HL-60 (cell line): ENCODE results near the gene TRAPPC6A.

ENCODE experiments used
- DNase-seq, 2 experiments: peaks; one replicate each; pipeline ENCODE4 v3.0.0-alpha.2; 2010 to 2020; ENCODE audit warnings: low read depth in 1 of 2, low spot score in 1 of 2
- H3K27ac ChIP-seq: fragments of 250-450 bp; sonication (Bioruptor Pico); replicated peaks from 2 replicates; pipeline ENCODE4 v1.5.1; 2020; ENCODE audit warnings: mild to moderate bottlenecking, moderate library complexity
- H3K27me3 ChIP-seq: fragments of 250-450 bp; sonication (Bioruptor Pico); 2 replicates; pipeline ENCODE4 v1.5.1; 2021; ENCODE audit warnings: mild to moderate bottlenecking, moderate library complexity; ENCODE audit not compliant: insufficient read depth, poor library complexity, severe bottlenecking
- H3K4me3 ChIP-seq: replicated peaks from 2 replicates; pipeline ENCODE4 v1.5.1; 2011; ENCODE audit warnings: mild to moderate bottlenecking, control low read depth, low read length; ENCODE audit not compliant: insufficient read depth
- GABPA ChIP-seq: IDR thresholded peaks from 2 replicates; pipeline ENCODE4 v1.6.1; 2012; ENCODE audit warnings: low read depth
- POLR2AphosphoS5 ChIP-seq: IDR thresholded peaks from 2 replicates; pipeline ENCODE4 v1.6.1; 2012; ENCODE audit warnings: low read depth
- SPI1 ChIP-seq: IDR thresholded peaks from 2 replicates; pipeline ENCODE4 v1.6.1; 2012; ENCODE audit warnings: low read depth, mild to moderate bottlenecking, borderline replicate concordance
- TF ChIP-seq, protein P1 (sequence below): IDR thresholded peaks from 2 replicates; pipeline ENCODE4 v1.6.1; 2012; ENCODE audit warnings: low read depth; ENCODE audit not compliant: insufficient replicate concordance
- TF ChIP-seq, protein P2 (sequence below): IDR thresholded peaks from one replicate; pipeline ENCODE4 v1.5.1; 2011; ENCODE audit warnings: low read length, control low read depth, inconsistent platforms; ENCODE audit not compliant: insufficient read depth

TRAPPC6A gene

DNA sequence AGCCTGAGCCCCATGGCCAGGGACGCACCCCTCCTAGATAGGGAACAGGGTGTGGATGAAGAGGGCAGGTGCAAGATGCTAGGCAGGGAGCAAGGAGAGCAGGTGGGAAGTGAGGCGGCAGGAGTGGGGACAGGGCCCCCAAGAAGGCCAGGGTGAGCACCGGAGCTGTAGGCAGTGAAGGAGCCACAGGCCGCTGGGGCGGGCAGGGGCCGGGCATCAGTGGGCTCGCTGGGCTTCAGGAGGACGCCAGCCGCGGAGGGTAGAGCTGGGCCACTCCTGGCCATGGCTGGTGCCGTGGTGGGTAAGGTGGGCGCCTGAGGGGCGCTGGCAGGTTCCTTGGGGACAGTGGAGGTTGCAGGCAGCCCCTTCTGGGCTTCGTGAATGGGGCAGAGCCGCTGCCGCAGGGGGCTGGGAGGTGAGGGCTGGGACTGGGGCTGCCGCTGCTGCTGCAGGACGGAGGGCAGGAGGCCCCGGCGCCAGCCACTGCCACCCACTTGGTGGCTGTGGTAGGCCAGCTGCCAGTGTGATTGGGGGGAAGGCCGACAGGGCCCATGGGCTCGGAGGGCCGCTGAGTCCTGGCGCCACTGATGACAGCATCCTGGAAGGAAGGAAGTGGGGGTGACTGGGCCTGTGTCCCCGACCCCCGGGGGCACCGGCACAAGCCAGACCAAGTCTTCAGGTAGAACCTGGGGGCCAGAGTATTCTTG, 19.4 kb downstream of the TRAPPC6A start:
- TF ChIP-seq SPI1 (no peak), POLR2AphosphoS5 (no peak), GABPA (no peak)
- TF ChIP-seq, protein P1, sequence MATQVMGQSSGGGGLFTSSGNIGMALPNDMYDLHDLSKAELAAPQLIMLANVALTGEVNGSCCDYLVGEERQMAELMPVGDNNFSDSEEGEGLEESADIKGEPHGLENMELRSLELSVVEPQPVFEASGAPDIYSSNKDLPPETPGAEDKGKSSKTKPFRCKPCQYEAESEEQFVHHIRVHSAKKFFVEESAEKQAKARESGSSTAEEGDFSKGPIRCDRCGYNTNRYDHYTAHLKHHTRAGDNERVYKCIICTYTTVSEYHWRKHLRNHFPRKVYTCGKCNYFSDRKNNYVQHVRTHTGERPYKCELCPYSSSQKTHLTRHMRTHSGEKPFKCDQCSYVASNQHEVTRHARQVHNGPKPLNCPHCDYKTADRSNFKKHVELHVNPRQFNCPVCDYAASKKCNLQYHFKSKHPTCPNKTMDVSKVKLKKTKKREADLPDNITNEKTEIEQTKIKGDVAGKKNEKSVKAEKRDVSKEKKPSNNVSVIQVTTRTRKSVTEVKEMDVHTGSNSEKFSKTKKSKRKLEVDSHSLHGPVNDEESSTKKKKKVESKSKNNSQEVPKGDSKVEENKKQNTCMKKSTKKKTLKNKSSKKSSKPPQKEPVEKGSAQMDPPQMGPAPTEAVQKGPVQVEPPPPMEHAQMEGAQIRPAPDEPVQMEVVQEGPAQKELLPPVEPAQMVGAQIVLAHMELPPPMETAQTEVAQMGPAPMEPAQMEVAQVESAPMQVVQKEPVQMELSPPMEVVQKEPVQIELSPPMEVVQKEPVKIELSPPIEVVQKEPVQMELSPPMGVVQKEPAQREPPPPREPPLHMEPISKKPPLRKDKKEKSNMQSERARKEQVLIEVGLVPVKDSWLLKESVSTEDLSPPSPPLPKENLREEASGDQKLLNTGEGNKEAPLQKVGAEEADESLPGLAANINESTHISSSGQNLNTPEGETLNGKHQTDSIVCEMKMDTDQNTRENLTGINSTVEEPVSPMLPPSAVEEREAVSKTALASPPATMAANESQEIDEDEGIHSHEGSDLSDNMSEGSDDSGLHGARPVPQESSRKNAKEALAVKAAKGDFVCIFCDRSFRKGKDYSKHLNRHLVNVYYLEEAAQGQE: no peak
- TF ChIP-seq, protein P2, sequence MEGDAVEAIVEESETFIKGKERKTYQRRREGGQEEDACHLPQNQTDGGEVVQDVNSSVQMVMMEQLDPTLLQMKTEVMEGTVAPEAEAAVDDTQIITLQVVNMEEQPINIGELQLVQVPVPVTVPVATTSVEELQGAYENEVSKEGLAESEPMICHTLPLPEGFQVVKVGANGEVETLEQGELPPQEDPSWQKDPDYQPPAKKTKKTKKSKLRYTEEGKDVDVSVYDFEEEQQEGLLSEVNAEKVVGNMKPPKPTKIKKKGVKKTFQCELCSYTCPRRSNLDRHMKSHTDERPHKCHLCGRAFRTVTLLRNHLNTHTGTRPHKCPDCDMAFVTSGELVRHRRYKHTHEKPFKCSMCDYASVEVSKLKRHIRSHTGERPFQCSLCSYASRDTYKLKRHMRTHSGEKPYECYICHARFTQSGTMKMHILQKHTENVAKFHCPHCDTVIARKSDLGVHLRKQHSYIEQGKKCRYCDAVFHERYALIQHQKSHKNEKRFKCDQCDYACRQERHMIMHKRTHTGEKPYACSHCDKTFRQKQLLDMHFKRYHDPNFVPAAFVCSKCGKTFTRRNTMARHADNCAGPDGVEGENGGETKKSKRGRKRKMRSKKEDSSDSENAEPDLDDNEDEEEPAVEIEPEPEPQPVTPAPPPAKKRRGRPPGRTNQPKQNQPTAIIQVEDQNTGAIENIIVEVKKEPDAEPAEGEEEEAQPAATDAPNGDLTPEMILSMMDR: no peak
- no peak for DNase-seq
- Histone ChIP-seq H3K4me3 (no peak overlapping the region), H3K27ac (no peak overlapping the region), H3K27me3 (peaks cover 31% of the 10 kb centered on the region)

DNA sequence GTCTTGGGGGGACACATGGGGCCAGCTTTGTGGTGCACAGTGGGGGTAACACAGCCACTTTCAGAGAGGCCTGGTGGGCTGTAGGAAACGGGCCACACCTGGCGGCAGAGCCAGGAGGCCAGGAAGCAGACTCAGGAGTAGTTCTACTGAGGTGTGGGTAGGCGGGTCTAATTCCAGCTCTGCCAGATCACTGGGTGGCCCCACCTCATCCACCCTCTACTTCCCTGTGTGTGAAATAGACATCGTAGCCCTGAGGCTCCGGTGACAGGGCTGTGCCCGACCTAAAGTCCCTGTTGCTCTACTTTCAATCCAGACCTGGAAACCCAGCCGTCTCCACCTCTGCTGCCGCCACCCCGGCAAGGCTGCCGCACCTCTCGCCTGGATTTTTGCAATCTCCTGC, 21.3 kb downstream of the TRAPPC6A start:
- Histone ChIP-seq H3K27ac (no peak overlapping the region), H3K27me3 (peaks cover 44% of the 10 kb centered on the region), H3K4me3 (no peak overlapping the region)
- no peak for TF ChIP-seq POLR2AphosphoS5
- TF ChIP-seq, protein P1: no peak
- DNase-seq: no peak

DNA sequence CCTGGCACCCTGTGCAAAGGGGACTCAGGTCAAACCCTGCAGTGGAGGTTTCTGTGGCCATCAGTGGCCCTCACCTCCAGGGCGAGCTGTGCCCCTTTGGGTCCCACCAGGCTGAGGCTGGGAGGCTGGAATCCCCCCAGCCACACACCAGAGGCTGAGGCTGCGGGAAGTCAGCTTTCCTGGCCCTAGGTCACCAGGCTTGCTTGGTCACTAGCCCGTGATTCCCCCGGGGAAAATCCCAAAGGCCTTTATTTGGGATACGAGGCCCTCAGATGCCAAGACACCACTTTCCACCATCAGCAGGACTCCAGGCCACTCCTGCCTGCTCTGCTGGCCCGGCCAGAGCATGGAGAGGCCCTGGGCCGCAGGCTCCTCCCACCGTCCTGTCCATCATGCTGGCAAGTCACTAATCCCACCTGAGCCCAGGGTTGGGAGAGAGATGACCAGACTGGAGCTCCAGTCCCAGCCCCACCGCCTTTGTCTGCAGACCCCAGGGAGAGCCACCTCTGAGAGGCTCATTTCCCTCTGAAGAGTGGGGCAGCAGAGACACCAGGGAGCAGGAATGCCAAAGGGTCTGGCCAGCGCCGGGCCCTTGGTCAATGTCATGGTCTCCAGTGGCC, 21.9 kb downstream of the TRAPPC6A start:
- no peak for DNase-seq
- TF ChIP-seq, protein P2: no peak
- Histone ChIP-seq H3K4me3 (no peak overlapping the region), H3K27me3 (peaks cover 41% of the 10 kb centered on the region), H3K27ac (no peak overlapping the region)

DNA sequence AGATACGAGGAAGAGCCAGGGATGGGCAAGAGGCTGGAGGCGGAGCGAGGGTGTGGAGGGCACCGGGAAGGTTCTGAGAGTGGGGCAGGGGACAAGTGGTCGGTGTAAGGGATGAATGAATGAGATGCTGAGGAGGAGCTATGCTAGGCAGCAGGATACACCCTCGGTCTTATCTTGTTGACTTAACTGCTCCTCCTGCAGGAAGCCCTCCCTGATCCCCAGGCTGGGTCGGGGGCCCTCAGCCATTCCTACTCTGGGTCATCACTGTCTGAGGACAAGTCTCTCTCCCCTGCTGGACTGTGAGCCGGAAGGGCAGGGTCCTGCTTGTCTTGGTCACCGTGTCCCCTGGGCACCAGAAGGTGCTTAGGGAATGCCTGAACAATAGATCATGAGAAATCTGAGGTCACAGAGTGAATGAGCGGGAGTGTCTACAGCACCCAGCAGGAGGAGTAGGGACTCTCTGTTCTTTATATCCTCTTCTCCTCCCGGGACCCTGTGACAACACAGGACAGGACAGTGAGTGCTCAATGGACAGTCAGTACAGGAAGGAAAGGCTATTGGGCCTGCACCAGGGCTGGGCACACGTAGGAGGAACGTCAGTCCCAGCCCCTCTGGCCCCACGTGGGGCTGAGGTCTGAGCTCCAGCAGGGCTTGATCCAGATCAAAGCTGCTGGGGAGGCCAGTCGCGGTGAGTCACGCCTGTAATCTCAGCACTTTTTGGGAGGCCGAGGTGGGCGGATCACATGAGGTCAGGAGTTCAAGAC, 23.8 kb downstream of the TRAPPC6A start:
- Histone ChIP-seq H3K27ac (no peak overlapping the region), H3K4me3 (no peak overlapping the region), H3K27me3 (peaks cover 37% of the 10 kb centered on the region)
- TF ChIP-seq, protein P2: no peak
- TF ChIP-seq POLR2AphosphoS5: no peak
- no peak for TF ChIP-seq GABPA
- TF ChIP-seq, protein P1: no peak
- TF ChIP-seq SPI1: no peak
- DNase-seq: no peak
